LNCaP clone FGC (cell line): ENCODE results near the gene TNFRSF4.

Experiments used
- DNase-seq: peaks from one replicate; pipeline ENCODE4 v3.0.0-alpha.2; 2011; ENCODE audit warnings: low read depth
- H3K4me3 ChIP-seq: 2 replicates; pipeline ENCODE4 v1.5.1; 2011; ENCODE audit warnings: mild to moderate bottlenecking, low read depth, low read length, control low read depth
- TF ChIP-seq, protein P1 (sequence below): IDR thresholded peaks from 2 replicates; pipeline ENCODE4 v1.5.1; 2012; ENCODE audit warnings: mild to moderate bottlenecking; ENCODE audit not compliant: control insufficient read depth, insufficient read depth; ENCODE audit errors: extremely low read depth

Gene TNFRSF4

DNA sequence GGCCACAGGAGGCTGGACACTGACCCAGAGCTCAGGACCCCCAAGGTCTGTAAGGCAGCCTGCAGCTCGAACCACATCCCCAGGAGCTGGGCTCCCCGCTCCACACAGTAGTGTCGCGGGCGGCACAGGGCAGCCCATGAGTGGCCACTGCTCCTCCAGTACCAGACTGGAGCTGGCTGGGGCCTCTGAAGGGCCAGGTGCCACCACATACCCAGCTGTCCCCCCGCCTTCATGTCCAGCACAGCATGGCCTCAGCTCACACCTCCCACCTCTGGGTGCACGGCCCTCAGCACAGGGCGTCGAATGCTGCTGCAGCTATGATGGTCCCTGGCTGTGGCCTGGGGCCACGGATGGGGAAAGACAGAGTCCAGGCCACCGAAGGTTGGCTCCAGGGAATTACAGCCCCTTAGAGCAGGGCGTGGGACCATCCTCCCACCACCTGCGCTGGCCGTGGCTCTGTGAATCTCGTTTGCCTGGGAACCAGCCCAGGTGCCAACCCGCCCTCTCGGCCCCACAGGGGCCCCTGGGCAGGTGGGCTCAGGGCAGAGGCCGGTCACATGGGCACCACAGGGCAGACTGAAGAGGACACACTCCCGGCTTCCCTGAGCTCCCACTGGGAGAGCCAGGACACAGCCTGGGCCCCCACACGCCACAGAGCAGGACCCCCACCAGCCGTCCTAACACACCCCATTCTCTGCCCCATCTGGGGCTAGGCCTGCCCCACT, 2.1 kb upstream of the TNFRSF4 start:
- TF ChIP-seq, protein P1, sequence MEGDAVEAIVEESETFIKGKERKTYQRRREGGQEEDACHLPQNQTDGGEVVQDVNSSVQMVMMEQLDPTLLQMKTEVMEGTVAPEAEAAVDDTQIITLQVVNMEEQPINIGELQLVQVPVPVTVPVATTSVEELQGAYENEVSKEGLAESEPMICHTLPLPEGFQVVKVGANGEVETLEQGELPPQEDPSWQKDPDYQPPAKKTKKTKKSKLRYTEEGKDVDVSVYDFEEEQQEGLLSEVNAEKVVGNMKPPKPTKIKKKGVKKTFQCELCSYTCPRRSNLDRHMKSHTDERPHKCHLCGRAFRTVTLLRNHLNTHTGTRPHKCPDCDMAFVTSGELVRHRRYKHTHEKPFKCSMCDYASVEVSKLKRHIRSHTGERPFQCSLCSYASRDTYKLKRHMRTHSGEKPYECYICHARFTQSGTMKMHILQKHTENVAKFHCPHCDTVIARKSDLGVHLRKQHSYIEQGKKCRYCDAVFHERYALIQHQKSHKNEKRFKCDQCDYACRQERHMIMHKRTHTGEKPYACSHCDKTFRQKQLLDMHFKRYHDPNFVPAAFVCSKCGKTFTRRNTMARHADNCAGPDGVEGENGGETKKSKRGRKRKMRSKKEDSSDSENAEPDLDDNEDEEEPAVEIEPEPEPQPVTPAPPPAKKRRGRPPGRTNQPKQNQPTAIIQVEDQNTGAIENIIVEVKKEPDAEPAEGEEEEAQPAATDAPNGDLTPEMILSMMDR: no peak
- no peak overlapping the region for H3K4me3 ChIP-seq
- no peak for DNase-seq

DNA sequence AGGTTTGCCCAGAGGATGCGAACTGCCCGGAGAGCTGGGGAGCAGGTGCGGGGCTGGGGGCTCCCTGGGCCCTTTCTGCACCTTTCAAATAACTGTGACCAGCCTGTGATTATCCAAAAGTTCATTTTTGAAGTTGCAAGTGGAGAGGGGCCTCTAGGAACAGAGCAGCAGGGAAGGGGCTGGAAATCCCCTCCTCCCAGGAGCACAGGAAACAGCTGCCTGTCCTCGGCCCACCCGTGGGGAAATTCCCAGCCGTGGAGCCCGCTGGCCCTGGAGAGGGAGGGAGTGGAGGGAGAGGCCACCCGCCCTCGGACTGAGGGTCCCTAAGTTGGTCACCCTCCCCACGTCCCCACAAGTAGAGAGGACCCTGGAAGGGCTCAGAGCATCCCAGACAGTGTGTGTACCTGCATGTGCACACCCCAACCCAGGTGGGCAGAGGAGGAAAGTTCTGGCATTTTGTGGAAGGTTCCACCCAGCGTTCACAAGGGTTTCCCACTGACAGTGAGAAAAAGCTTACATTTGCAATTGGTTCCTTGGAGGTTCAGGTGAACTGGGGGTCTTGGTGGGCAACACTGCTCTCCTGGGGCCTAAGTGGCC, 1.2 kb upstream of the TNFRSF4 start:
- no peak for DNase-seq
- H3K4me3 ChIP-seq: no peak overlapping the region
- TF ChIP-seq, protein P1: no peak

DNA sequence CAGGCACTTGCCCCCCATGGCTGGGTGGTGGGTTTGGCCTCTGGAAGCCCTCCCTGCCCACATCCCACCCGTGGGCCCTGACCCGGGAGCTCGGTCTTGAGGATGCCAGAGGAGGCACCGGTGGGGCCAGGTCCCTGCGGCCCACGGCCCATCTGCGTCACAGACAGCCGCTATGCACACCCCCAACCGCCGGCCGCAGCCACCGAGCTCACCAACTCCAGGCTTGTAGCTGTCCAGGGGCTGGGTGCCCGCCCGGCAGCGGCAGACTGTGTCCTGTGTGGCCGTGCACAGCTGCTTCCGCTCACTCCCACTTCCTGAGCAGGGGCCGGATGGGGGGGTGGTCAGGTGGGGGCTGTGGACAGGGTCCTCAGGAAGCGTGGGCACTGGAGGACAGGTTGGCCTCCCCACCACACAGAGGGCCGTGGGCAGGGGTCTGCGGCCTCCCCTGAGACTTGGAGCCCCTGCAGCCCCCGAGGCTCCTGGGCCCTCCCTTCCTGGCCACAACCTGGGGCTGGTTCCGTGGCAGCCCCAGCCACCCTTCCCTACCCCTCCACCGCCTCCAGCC, 1.1 kb downstream of the TNFRSF4 start:
- TF ChIP-seq, protein P1: no peak
- no peak for DNase-seq
- H3K4me3 ChIP-seq: no peak overlapping the region

DNA sequence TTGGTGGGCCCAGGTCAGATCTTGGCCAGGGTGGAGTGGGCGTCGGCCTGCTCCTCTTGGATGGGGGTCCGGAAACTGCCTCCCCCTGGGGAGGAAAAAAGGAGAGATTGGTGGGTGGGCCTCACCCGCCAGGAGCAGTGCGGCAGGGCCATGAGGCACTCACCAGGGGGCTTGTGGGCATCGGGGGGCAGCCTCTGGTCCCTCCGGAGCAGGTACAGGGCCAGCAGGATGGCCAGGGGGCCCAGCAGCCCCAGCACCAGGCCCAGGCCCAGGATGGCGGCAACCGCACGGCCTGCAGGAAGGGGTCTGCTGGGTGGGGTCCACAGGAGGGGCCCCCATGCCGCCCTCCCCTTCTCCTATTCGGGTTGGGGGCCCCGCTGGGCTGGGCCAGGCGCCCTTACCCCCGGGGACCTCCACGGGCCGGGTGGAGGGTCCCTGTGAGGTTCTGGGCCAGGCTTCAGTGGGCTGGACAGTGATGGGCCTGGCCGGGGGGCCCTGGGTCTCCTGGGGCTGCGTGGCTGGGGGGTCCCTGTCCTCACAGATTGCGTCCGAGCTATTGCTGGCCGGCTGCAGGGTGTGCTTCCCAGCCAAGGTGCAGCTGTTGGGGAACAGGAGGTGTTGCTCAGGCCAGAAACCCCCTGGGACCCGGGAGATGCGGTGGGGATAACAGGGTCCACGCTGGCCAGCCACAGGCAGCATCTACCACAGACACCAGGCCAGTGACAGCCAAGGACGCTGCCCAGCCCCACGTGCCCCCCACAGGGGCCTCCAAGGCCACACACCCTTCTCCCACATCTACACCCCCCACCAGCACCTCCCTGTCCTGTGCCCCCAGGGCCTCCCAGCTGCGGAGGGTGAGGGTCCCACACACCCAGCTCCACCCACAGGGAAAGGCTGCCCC, 2.2 kb downstream of the TNFRSF4 start:
- TF ChIP-seq, protein P1: no peak
- DNase-seq: no peak
- H3K4me3 ChIP-seq: no peak overlapping the region

DNA sequence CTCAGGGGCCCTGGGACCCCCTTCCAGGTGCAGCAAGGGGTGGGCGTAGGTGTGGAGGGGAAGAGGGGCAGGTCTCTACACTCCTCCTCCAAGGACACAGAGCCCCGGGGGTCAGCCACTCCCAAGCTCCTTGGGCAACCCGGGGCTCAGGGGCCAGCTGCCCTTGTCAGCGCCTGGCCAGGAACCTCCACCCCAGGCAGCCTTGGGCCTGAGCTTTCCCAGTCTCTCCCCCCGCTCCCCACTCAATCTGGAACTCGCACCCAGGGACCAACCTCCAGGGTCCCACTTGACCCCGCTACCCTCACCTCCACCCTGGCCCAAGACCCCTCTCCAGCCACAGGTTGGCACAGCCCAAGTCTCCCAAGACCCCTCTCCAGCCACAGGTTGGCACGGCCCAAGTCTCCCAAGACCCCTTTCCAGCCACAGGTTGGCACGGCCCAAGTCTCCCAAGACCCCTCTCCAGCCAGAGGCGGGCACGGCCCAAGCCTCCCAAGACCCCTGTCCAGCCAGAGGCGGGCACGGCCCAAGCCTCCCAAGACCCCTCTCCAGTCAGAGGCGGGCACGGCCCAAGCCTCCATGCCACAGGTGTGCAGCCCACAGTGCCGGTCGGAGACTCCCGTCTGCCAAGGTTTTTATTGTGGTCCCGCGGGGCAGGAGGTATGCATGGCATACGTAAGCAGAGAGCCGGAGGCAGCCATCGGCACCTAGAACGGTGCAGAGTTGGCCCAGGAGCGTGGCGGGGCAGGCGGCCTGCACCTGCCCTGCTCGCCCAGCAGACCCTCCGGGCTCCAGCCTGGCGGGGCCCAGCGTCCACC, 3.0 kb downstream of the TNFRSF4 start:
- no peak for DNase-seq
- no peak overlapping the region for H3K4me3 ChIP-seq
- TF ChIP-seq, protein P1: no peak
